ENCODE results near the gene TRABD2A.

TRABD2A gene

GRCh38 chr2:84851876-84852275 is 29.0 kb downstream of the TRABD2A start:
- Histone ChIP-seq H3K27me3 (ENCODE audit: control insufficient read depth, insufficient read depth, low read length) (peaks cover 12% of the 10 kb centered on the region; the same call in 1 of the 2 replicates), H3K4me1 (ENCODE audit: control insufficient read depth, insufficient read depth, low read length) (peaks cover 4% of the 10 kb centered on the region), H3K36me3 (ENCODE audit: control insufficient read depth, insufficient read depth, low read length) (no peaks in the 10 kb centered on the region), H3K9me3 (ENCODE audit: control insufficient read depth, insufficient read depth, low read length) (no peaks in the 10 kb centered on the region), H3K27ac (ENCODE audit: low read length) (no peak overlapping the region), H3K4me3 (ENCODE audit: low read length) (no peak overlapping the region)
- DNase-seq (ENCODE audit: low read depth, low spot score), result no peak
- no CpG with 5 or more reads among the region's 3 CpGs for WGBS (ENCODE audit: insufficient coverage, insufficient read length)

- H3K9me3 ChIP-seq (ENCODE audit: control insufficient read depth, insufficient read depth, low read length), result no peaks in the 10 kb centered on the region
- no CpG with 5 or more reads among the region's 4 CpGs for WGBS (ENCODE audit: insufficient coverage, insufficient read length)
- peaks cover 4% of the 10 kb centered on the region; the same call in 1 of the 2 replicates for H3K27me3 ChIP-seq (ENCODE audit: control insufficient read depth, insufficient read depth, low read length)
- no peak overlapping the region for H3K27ac ChIP-seq (ENCODE audit: low read length)
- H3K36me3 ChIP-seq (ENCODE audit: control insufficient read depth, insufficient read depth, low read length), result no peaks in the 10 kb centered on the region
- no peak overlapping the region for H3K4me3 ChIP-seq (ENCODE audit: low read length)
- H3K4me1 ChIP-seq (ENCODE audit: control insufficient read depth, insufficient read depth, low read length), result no peaks in the 10 kb centered on the region; the same call in 1 of the 2 replicates
- no peak for DNase-seq (ENCODE audit: low read depth, low spot score)
These were observed 30.4 kb downstream of the TRABD2A start for GRCh38 chr2:84850471-84850870.

- no peaks in the 10 kb centered on the region for H3K9me3 ChIP-seq (ENCODE audit: control insufficient read depth, insufficient read depth, low read length)
- no peak for DNase-seq (ENCODE audit: low read depth, low spot score)
- no peak overlapping the region for H3K4me3 ChIP-seq (ENCODE audit: low read length)
- no peaks in the 10 kb centered on the region for H3K36me3 ChIP-seq (ENCODE audit: control insufficient read depth, insufficient read depth, low read length)
- H3K27ac ChIP-seq (ENCODE audit: low read length), result no peak overlapping the region
- H3K27me3 ChIP-seq (ENCODE audit: control insufficient read depth, insufficient read depth, low read length), result peaks cover under 1% of the 10 kb centered on the region; the same call in 1 of the 2 replicates
- no peaks in the 10 kb centered on the region for H3K4me1 ChIP-seq (ENCODE audit: control insufficient read depth, insufficient read depth, low read length)
- no CpG with 5 or more reads among the region's 8 CpGs for WGBS (ENCODE audit: insufficient coverage, insufficient read length)
These were observed 31.5 kb downstream of the TRABD2A start for GRCh38 chr2:84849271-84849952.

- Histone ChIP-seq H3K9me3 (ENCODE audit: control insufficient read depth, insufficient read depth, low read length) (no peaks in the 10 kb centered on the region), H3K4me1 (ENCODE audit: control insufficient read depth, insufficient read depth, low read length) (no peaks in the 10 kb centered on the region), H3K36me3 (ENCODE audit: control insufficient read depth, insufficient read depth, low read length) (no peaks in the 10 kb centered on the region), H3K4me3 (ENCODE audit: low read length) (no peak overlapping the region), H3K27ac (ENCODE audit: low read length) (no peak overlapping the region), H3K27me3 (ENCODE audit: control insufficient read depth, insufficient read depth, low read length) (no peaks in the 10 kb centered on the region)
- WGBS (ENCODE audit: insufficient coverage, insufficient read length), result no CpG with 5 or more reads among the region's 5 CpGs
- no peak for DNase-seq (ENCODE audit: low read depth, low spot score)
These were observed 33.4 kb downstream of the TRABD2A start for GRCh38 chr2:84847326-84848050.

- no peak overlapping the region for H3K4me3 ChIP-seq (ENCODE audit: low read length)
- WGBS (ENCODE audit: insufficient coverage, insufficient read length), result no CpG with 5 or more reads among the region's 2 CpGs
- no peak for DNase-seq (ENCODE audit: low read depth, low spot score)
These were observed 34.1 kb downstream of the TRABD2A start for GRCh38 chr2:84846741-84847142.

GRCh38 chr2:84846041-84846663 is 34.7 kb downstream of the TRABD2A start:
- Histone ChIP-seq H3K27ac (ENCODE audit: low read length) (no peak overlapping the region), H3K27me3 (ENCODE audit: control insufficient read depth, insufficient read depth, low read length) (no peaks in the 10 kb centered on the region), H3K9me3 (ENCODE audit: control insufficient read depth, insufficient read depth, low read length) (no peaks in the 10 kb centered on the region), H3K4me3 (ENCODE audit: low read length) (no peak overlapping the region), H3K36me3 (ENCODE audit: control insufficient read depth, insufficient read depth, low read length) (no peaks in the 10 kb centered on the region), H3K4me1 (ENCODE audit: control insufficient read depth, insufficient read depth, low read length) (no peaks in the 10 kb centered on the region)
- no CpG with 5 or more reads among the region's 5 CpGs for WGBS (ENCODE audit: insufficient coverage, insufficient read length)
- DNase-seq (ENCODE audit: low read depth, low spot score), result no peak

More at GRCh38 chr2:84846741-84847142, 34.1 kb downstream of the TRABD2A start:
- no peaks in the 10 kb centered on the region for H3K4me1 ChIP-seq (ENCODE audit: control insufficient read depth, insufficient read depth, low read length)
- no peak overlapping the region for H3K27ac ChIP-seq (ENCODE audit: low read length)
- no peaks in the 10 kb centered on the region for H3K9me3 ChIP-seq (ENCODE audit: control insufficient read depth, insufficient read depth, low read length)
- H3K27me3 ChIP-seq (ENCODE audit: control insufficient read depth, insufficient read depth, low read length), result no peaks in the 10 kb centered on the region
- no peaks in the 10 kb centered on the region for H3K36me3 ChIP-seq (ENCODE audit: control insufficient read depth, insufficient read depth, low read length)

- H3K4me3 ChIP-seq (ENCODE audit: low read length), result no peak overlapping the region
- DNase-seq (ENCODE audit: low read depth, low spot score), result no peak
- no peaks in the 10 kb centered on the region for H3K36me3 ChIP-seq (ENCODE audit: control insufficient read depth, insufficient read depth, low read length)
- no peaks in the 10 kb centered on the region for H3K4me1 ChIP-seq (ENCODE audit: control insufficient read depth, insufficient read depth, low read length)
- no CpG with 5 or more reads among the region's 8 CpGs for WGBS (ENCODE audit: insufficient coverage, insufficient read length)
- H3K27ac ChIP-seq (ENCODE audit: low read length), result no peak overlapping the region
- H3K9me3 ChIP-seq (ENCODE audit: control insufficient read depth, insufficient read depth, low read length), result no peaks in the 10 kb centered on the region
- H3K27me3 ChIP-seq (ENCODE audit: control insufficient read depth, insufficient read depth, low read length), result no peaks in the 10 kb centered on the region
These were observed 36.7 kb downstream of the TRABD2A start for GRCh38 chr2:84844141-84844540.

- Histone ChIP-seq H3K9me3 (ENCODE audit: control insufficient read depth, insufficient read depth, low read length) (no peaks in the 10 kb centered on the region), H3K4me3 (ENCODE audit: low read length) (no peak overlapping the region), H3K27ac (ENCODE audit: low read length) (no peak overlapping the region), H3K4me1 (ENCODE audit: control insufficient read depth, insufficient read depth, low read length) (no peaks in the 10 kb centered on the region), H3K36me3 (ENCODE audit: control insufficient read depth, insufficient read depth, low read length) (no peaks in the 10 kb centered on the region), H3K27me3 (ENCODE audit: control insufficient read depth, insufficient read depth, low read length) (no peaks in the 10 kb centered on the region)
- no CpG with 5 or more reads among the region's 6 CpGs for WGBS (ENCODE audit: insufficient coverage, insufficient read length)
- no peak for DNase-seq (ENCODE audit: low read depth, low spot score)
These were observed 39.3 kb downstream of the TRABD2A start for GRCh38 chr2:84841577-84841976.

GRCh38 chr2:84840306-84840705 is 40.6 kb downstream of the TRABD2A start:
- Histone ChIP-seq H3K36me3 (ENCODE audit: control insufficient read depth, insufficient read depth, low read length) (no peaks in the 10 kb centered on the region), H3K27me3 (ENCODE audit: control insufficient read depth, insufficient read depth, low read length) (no peaks in the 10 kb centered on the region), H3K4me3 (ENCODE audit: low read length) (no peak overlapping the region), H3K4me1 (ENCODE audit: control insufficient read depth, insufficient read depth, low read length) (no peaks in the 10 kb centered on the region), H3K27ac (ENCODE audit: low read length) (no peak overlapping the region), H3K9me3 (ENCODE audit: control insufficient read depth, insufficient read depth, low read length) (no peaks in the 10 kb centered on the region)
- WGBS (ENCODE audit: insufficient coverage, insufficient read length), result no CpG with 5 or more reads among the region's 3 CpGs
- DNase-seq (ENCODE audit: low read depth, low spot score), result no peak

- Histone ChIP-seq H3K4me1 (ENCODE audit: control insufficient read depth, insufficient read depth, low read length) (no peaks in the 10 kb centered on the region), H3K9me3 (ENCODE audit: control insufficient read depth, insufficient read depth, low read length) (no peaks in the 10 kb centered on the region), H3K4me3 (ENCODE audit: low read length) (no peak overlapping the region), H3K36me3 (ENCODE audit: control insufficient read depth, insufficient read depth, low read length) (no peaks in the 10 kb centered on the region), H3K27ac (ENCODE audit: low read length) (no peak overlapping the region), H3K27me3 (ENCODE audit: control insufficient read depth, insufficient read depth, low read length) (no peaks in the 10 kb centered on the region)
- DNase-seq (ENCODE audit: low read depth, low spot score), result no peak
- no CpG with 5 or more reads among the region's 4 CpGs for WGBS (ENCODE audit: insufficient coverage, insufficient read length)
These were observed 41.0 kb downstream of the TRABD2A start for GRCh38 chr2:84839851-84840250.

All from iPS DF 6.9 (cell line).